ENCODE measurements around the gene LILRA6.
"Not testable (repeated sequence)": the region's sequence is repeated elsewhere in the genome, so short reads cannot be mapped to it uniquely, and the experiment has no call there.

DNA sequence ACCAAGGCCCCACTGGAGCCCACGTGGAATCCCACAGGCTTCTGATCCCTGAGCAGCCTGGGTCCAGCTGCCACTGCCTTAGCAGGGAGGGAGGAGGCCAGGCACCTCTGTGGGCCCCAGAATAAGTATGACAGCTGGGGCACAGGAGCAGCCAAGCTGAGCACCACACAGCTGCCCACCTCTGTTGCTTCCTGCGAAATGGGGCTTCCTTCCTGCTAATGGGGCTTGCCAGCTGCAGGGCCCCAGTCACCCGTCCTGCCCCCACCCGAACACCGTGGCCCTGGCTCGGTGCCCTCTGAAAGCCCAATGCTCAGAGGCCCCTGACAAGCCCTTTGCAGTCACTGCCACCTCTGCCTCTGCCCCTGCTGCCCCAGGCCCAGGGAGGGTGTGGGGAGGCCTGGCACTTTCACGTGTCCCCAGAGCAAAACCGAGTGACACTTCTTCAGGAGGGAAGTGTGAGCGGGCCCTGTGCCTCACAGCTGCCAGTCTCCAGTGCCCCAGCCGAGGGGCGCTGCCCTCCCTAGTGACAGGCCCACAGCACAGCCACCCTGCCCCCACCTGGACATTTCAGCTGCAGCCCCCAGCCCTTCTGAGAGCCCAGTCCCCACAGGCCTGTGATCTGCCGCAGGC, 43.0 kb upstream of the LILRA6 start:
- TF ChIP-seq, protein P1, sequence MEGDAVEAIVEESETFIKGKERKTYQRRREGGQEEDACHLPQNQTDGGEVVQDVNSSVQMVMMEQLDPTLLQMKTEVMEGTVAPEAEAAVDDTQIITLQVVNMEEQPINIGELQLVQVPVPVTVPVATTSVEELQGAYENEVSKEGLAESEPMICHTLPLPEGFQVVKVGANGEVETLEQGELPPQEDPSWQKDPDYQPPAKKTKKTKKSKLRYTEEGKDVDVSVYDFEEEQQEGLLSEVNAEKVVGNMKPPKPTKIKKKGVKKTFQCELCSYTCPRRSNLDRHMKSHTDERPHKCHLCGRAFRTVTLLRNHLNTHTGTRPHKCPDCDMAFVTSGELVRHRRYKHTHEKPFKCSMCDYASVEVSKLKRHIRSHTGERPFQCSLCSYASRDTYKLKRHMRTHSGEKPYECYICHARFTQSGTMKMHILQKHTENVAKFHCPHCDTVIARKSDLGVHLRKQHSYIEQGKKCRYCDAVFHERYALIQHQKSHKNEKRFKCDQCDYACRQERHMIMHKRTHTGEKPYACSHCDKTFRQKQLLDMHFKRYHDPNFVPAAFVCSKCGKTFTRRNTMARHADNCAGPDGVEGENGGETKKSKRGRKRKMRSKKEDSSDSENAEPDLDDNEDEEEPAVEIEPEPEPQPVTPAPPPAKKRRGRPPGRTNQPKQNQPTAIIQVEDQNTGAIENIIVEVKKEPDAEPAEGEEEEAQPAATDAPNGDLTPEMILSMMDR (conservative IDR thresholded peaks at IDR 0.05; ENCODE audit: low read length) = not testable (repeated sequence)
- not testable (repeated sequence) for TF ChIP-seq EZH2phosphoT487 (IDR thresholded peaks at IDR 0.05; ENCODE audit: borderline replicate concordance)
